ENCODE data around the gene CHST3.

DNA sequence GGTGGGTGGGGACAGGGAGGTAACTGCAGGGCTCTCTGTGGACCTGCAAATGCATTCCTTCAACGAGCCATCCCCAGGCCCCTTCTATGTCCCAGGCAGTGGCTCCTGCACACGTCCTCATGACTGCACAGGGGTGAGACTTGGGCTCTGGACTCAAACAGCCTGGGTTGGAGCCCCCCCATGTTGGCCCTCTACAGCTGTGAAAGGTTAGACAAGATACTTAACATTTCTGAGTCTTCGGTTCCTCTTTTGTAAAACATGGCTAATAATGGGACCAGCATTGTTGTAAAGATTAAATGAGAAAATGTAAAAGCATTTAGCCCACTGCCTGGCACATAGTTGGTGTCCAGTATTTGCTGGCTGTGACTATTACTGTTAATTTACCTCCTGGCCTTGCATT lies 41.8 kb downstream of the CHST3 start:
- TF ChIP-seq, protein P1, sequence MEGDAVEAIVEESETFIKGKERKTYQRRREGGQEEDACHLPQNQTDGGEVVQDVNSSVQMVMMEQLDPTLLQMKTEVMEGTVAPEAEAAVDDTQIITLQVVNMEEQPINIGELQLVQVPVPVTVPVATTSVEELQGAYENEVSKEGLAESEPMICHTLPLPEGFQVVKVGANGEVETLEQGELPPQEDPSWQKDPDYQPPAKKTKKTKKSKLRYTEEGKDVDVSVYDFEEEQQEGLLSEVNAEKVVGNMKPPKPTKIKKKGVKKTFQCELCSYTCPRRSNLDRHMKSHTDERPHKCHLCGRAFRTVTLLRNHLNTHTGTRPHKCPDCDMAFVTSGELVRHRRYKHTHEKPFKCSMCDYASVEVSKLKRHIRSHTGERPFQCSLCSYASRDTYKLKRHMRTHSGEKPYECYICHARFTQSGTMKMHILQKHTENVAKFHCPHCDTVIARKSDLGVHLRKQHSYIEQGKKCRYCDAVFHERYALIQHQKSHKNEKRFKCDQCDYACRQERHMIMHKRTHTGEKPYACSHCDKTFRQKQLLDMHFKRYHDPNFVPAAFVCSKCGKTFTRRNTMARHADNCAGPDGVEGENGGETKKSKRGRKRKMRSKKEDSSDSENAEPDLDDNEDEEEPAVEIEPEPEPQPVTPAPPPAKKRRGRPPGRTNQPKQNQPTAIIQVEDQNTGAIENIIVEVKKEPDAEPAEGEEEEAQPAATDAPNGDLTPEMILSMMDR (IDR thresholded peaks at IDR 0.05): no peak
- TF ChIP-seq POLR2AphosphoS5 (IDR thresholded peaks at IDR 0.05): no peak

Measured in sigmoid colon (tissue), 4 donors.